ENCODE results near the gene SAMD4A. TPM values are rescaled to one million over a fixed set of nuclear protein-coding genes. Genes with fewer than 3 reads are reported as not detected.

SAMD4A gene
- total and polyA plus RNA-seq, 2 experiments from 2014 or later: 7.2 to 33.0 TPM

- H3K4me2 ChIP-seq (ENCODE audit: unreplicated experiment): peak overlapping the region; percentile 91
- H3K4me3 ChIP-seq: peak overlapping the region; percentile 92
- in situ Hi-C loops (cut with MboI): loop anchor here (10.0 to 25.0 kb wide), 2 partner anchors 209 to 421 kb away; no protein-coding TSS in a partner anchor
- peak; percentile 96 for DNase-seq
- H3K27ac ChIP-seq: peak overlapping the region; percentile 80
- H2AFZ ChIP-seq: peak overlapping the region; percentile 75
- H3K36me3 ChIP-seq (ENCODE audit: low read depth): no peaks in the 10 kb centered on the region
- no peak for TF ChIP-seq EZH2 (IDR thresholded peaks at IDR 0.05; ENCODE audit: insufficient read depth, poor library complexity, severe bottlenecking)
- no peak for TF ChIP-seq EZH2phosphoT487 (IDR thresholded peaks at IDR 0.05; ENCODE audit: insufficient read depth, low read depth)
- H4K20me1 ChIP-seq (ENCODE audit: insufficient read depth): no peaks in the 10 kb centered on the region
- H3K4me1 ChIP-seq (ENCODE audit: insufficient read depth): peaks cover 51% of the 10 kb centered on the region
- 1% methylated on average over 38 to 72 of the region's 73 CpGs for WGBS, 2 experiments (ENCODE audit: low coverage in 1 of 2, low lambda C conversion rate in 2 of 2, missing lambda C conversion rate in 2 of 2)
- no peaks in the 10 kb centered on the region for H3K9me3 ChIP-seq (ENCODE audit: low read depth)
- no peaks in the 10 kb centered on the region for H3K27me3 ChIP-seq (replicated peaks; ENCODE audit: insufficient read depth)
- H3K9ac ChIP-seq: peak overlapping the region; percentile 87
- no peaks in the 10 kb centered on the region for H3K9me2 ChIP-seq (ENCODE audit: insufficient read depth)
- H3F3A ChIP-seq (ENCODE audit: insufficient read depth): peaks cover 50% of the 10 kb centered on the region
- H3K79me2 ChIP-seq (ENCODE audit: insufficient read depth): peaks cover 38% of the 10 kb centered on the region
Measured at GRCh38 chr14:54565785-54566409, 1.0 kb upstream of the SAMD4A start.

- peaks cover 59% of the 10 kb centered on the region for H3F3A ChIP-seq (ENCODE audit: insufficient read depth)
- H3K9ac ChIP-seq: peak overlapping the region; percentile 87
- no peaks in the 10 kb centered on the region for H3K9me2 ChIP-seq (ENCODE audit: insufficient read depth)
- peak overlapping the region; percentile 92 for H3K4me3 ChIP-seq
- DNase-seq: no peak
- H3K36me3 ChIP-seq (ENCODE audit: low read depth): 0 out of 2 replicates have a peak, but pooled peaks cover 5% of the 10 kb centered on the region
- TF ChIP-seq EZH2phosphoT487 (IDR thresholded peaks at IDR 0.05; ENCODE audit: insufficient read depth, low read depth) (no peak), EZH2 (IDR thresholded peaks at IDR 0.05; ENCODE audit: insufficient read depth, poor library complexity, severe bottlenecking) (no peak)
- peaks cover 58% of the 10 kb centered on the region for H3K4me1 ChIP-seq (ENCODE audit: insufficient read depth)
- H2AFZ ChIP-seq: 0 out of 2 replicates have a peak overlapping the region, but pooled peaks have one; percentile 27
- H3K27me3 ChIP-seq (replicated peaks; ENCODE audit: insufficient read depth): no peaks in the 10 kb centered on the region
- in situ Hi-C loops (cut with MboI): loop anchor here (10.0 to 25.0 kb wide), 2 partner anchors 208 to 420 kb away; no protein-coding TSS in a partner anchor
- H3K27ac ChIP-seq: peak overlapping the region; percentile 80
- WGBS, 2 experiments (ENCODE audit: low coverage in 1 of 2, low lambda C conversion rate in 2 of 2, missing lambda C conversion rate in 2 of 2): 0 to 1% methylated on average over 21 to 31 of the region's 31 CpGs
- H4K20me1 ChIP-seq (ENCODE audit: insufficient read depth): no peaks in the 10 kb centered on the region
- peak overlapping the region; percentile 91 for H3K4me2 ChIP-seq (ENCODE audit: unreplicated experiment)
- peaks cover 52% of the 10 kb centered on the region for H3K79me2 ChIP-seq (ENCODE audit: insufficient read depth)
- no peaks in the 10 kb centered on the region for H3K9me3 ChIP-seq (ENCODE audit: low read depth)
Measured at GRCh38 chr14:54567224-54567638, 303 bp downstream of the SAMD4A start.

- no peak for TF ChIP-seq EZH2 (IDR thresholded peaks at IDR 0.05; ENCODE audit: insufficient read depth, poor library complexity, severe bottlenecking)
- no peak for TF ChIP-seq EZH2phosphoT487 (IDR thresholded peaks at IDR 0.05; ENCODE audit: insufficient read depth, low read depth)
- H3K9me3 ChIP-seq (ENCODE audit: low read depth): no peaks in the 10 kb centered on the region
- no peaks in the 10 kb centered on the region for H4K20me1 ChIP-seq (ENCODE audit: insufficient read depth)
- H3K9me2 ChIP-seq (ENCODE audit: insufficient read depth): no peaks in the 10 kb centered on the region
- peaks cover 54% of the 10 kb centered on the region for H3F3A ChIP-seq (ENCODE audit: insufficient read depth)
- no peaks in the 10 kb centered on the region for H3K27me3 ChIP-seq (replicated peaks; ENCODE audit: insufficient read depth)
- peak overlapping the region; percentile 91 for H3K4me2 ChIP-seq (ENCODE audit: unreplicated experiment)
- peak overlapping the region; percentile 92 for H3K4me3 ChIP-seq
- peak; percentile 72 for DNase-seq
- peaks cover 51% of the 10 kb centered on the region for H3K4me1 ChIP-seq (ENCODE audit: insufficient read depth)
- 0 out of 2 replicates have a peak overlapping the region, but pooled peaks have one; percentile 27 for H2AFZ ChIP-seq
- peaks cover 11% of the 10 kb centered on the region for H3K36me3 ChIP-seq (ENCODE audit: low read depth)
- H3K27ac ChIP-seq: peak overlapping the region; percentile 83
- in situ Hi-C loops (cut with MboI): loop anchor here (10.0 to 25.0 kb wide), 2 partner anchors 207 to 419 kb away; no protein-coding TSS in a partner anchor
- H3K9ac ChIP-seq: peak overlapping the region; percentile 87
- 1% methylated on average over 41 to 50 of the region's 70 CpGs for WGBS, 2 experiments (ENCODE audit: low coverage in 1 of 2, low lambda C conversion rate in 2 of 2, missing lambda C conversion rate in 2 of 2)
- peaks cover 58% of the 10 kb centered on the region for H3K79me2 ChIP-seq (ENCODE audit: insufficient read depth)
Measured at GRCh38 chr14:54567639-54568561, 972 bp downstream of the SAMD4A start.
